Colon (tissue), 2 donors: Measurements from ENCODE around the gene ZFP1.

Experiments
- FAIRE-seq: peaks from 2 replicates; lab custom pipeline; 2012; peaks lifted over from hg19 to GRCh38; lab: Jason Lieb, UNC
- donor health status: control.
- donor health status: control.

Gene ZFP1

DNA sequence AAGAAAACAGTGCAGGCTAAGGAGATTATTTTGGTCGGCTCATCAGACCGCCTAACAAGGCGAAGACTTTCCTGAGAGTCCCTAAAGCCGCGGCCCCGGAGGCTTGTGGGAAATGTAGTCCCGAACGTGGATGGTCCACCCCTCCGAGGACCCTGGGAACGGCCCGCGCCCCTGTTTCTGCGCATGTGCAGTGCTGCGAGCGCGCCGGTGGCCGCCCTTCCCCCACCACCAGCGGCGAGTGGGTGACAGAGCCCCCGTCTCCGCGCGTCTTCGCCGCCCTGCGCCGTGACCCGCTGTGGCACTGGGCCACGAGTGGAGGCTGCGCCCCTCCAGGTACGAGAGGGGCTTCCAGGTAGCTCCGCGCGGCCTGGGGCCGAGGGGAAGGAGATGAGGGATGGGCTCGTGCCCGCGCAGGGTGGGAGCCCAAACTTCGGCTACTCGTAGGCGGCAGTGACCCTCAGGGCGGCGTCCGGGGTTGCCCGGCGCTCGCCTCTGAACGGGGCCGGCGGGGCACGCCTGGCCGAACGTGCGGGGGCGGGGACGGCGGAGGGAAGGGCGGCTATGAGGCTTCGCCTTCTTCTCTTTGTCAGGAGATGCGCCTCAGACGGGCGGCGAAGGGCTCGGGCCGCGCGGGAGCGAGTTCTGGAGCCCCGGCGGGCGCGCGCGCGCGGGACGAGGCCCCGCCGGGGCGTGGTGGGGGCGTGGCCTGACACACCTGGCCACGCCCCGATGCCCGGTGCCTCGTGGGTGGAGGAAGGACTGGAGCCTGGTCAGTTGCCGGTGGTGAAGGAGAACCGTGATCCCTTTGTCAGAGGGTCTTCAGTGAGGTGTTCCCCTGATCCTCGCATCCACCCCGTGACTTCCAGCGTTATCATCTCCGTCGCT, at the start of gene ZFP1:
Gene ZFP1 (plus strand): TSS at position 214 of the 885 bp plus-strand sequence. CDS start 4,428 bp downstream, outside the sequence.
- no peak for FAIRE-seq

DNA sequence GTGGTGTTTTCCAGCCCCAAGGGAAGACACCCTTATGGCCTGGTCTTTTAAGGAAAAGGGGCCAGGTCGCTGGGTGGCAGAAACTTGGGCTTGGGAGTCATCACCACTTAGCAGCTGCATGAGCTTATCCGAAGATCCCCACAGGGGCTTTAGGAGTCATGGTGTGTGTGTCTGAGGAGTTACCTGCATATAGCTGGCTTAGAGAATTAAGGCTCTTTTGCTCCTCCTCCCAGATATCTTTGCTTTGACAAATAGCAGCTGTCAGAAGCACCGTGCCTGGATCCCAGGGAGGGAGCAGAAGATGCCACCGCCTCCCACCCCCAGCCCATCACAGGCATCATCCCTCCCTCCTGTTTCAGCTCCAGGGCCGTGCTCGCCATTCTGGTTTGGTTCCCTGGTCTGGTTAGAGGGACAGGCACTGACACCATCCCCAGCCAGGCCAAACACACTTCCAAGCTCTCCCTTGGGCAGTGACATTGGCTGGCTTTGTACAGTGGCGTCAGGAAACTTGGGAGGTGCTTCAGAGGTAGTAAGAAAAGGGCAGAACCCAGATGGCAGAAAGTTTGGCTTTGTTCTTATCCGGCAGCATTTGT, 49.2 kb upstream of the ZFP1 start:
- FAIRE-seq: no peak

DNA sequence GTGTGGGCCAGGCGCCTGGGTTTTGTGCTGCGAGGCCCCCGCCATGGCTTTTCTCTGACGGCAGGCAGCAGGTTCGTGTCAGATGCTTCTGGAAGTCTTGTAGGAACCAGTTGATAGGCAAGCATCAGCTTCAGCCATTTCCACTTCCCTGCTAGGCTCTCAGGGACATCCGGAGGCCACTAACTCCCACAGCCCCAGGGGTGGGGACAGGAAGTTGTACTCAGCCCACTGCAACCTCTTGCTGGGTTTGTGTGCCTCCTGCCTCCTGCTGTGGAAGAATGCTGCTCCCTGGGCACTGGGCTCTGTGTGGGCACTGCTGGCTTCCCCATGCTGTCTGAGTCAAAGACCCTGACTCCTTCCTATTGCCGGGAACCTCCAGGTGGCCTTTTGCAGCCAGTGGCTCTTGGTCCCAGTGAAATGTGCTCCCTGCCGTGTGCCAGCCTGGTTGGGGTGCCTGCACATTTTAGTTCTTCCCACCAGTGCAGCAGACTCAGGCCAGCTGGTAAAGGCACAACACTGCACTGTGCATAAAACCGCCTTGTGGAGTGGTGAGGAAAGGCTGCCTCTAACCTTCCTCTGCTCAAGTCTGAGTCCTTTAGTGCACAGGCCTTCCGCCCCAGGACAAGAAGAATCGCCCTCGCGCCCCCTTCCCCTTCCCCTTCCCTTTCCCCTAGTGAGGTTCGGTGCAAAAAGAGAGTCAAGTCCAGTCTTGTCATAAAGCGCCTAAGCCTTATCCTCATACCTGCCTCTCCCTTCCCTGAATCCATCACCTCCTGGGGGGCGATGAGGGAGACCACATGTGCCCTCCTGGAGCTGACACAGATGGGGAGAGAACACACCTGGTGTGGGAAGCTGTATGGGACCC, 48.4 kb upstream of the ZFP1 start:
- no peak for FAIRE-seq

DNA sequence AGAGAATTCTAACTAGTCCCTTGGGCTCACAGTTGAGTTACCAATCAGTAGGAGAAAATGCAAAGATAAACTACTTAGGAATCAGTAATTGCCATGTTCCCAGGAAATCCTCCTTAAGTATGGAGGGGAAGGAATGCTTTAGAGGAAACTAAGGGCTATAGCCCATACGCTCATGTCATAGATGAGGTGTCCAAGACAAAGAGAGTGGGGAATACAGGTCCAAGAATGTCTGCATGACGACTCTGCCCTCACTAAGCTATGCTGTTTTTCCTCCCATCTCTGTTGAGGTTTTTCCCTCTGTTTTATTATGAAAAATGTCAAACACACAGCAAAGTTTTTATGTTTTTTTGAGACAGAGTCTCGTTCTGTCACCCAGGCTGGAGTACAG, 47.7 kb upstream of the ZFP1 start:
- no peak for FAIRE-seq

DNA sequence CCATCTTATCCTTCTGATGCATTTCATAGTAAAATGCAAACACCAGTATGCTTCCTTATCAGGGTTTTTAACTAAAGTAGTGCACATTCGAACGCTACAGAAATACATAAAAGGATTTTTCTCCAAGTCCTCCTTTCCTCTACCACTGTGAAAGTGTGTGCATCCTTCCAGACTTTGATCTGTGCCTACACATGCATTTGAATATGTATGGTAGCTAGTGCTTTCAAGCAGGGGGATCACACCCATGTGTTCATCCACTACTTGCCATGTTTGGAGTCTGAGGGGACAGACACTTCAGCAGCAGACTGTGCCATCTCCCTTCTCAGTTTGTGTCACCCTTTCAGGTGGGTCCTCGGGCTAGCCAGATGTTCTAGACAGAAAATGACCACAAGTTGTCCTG, 46.7 kb upstream of the ZFP1 start:
- FAIRE-seq: no peak

DNA sequence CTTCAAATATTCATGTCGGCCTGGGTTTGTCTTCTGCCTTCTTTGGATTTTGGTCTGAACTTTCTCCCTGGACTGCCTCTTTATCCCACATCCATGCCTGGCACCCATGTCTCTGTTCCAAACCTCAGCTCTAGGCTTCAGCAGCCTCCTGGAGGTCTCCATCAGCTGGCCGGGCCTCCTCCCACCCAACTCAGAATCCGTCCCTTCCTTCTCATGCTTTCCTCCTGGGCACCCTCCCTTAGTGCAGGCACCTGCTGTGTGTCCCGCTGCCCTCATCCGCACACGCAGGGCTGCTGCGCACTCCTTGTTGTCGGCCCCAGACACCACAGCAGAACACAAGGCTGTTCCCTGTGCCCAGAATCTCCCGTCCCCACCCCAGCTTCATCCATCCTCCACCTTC, 45.7 kb upstream of the ZFP1 start:
- FAIRE-seq: no peak

DNA sequence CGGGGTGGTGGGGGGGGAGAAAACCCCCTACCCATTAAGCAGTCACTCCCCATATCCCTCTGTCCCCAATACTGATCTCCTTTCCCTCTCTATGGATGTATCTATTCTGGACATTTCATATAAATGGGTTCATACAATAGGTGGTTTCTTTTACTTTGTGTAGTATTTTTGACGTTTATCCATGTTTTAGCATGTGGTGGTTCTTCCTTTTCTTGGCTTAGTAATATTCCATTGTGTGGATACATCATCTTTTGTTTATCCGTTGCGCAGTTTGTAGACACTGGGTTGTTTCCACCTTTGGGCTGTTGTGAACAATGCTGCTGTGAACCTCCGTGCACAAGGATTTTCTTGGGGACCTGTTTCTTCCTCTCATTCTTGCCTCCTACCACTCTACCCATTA, 44.3 kb upstream of the ZFP1 start:
- FAIRE-seq: no peak

DNA sequence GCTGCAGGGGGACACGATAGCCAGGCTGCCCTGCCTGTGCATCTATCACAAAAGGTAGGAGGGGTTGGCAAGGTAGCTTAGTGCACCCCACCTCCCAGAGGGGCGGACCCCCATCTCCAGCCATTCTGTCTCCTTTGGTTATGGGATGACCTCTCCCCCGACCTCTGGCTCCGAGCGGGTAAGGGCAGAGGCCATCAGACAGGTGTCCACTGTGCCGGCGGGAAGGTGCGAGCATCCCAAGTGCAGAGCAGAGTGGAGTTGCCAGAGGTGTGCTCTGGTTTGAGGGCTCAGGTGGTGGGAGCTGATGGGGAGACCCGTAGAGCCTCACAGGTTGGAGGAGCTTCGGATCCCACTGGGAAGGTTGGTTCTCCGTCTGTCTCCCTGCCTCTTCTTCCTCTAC, 43.5 kb upstream of the ZFP1 start:
- no peak for FAIRE-seq

DNA sequence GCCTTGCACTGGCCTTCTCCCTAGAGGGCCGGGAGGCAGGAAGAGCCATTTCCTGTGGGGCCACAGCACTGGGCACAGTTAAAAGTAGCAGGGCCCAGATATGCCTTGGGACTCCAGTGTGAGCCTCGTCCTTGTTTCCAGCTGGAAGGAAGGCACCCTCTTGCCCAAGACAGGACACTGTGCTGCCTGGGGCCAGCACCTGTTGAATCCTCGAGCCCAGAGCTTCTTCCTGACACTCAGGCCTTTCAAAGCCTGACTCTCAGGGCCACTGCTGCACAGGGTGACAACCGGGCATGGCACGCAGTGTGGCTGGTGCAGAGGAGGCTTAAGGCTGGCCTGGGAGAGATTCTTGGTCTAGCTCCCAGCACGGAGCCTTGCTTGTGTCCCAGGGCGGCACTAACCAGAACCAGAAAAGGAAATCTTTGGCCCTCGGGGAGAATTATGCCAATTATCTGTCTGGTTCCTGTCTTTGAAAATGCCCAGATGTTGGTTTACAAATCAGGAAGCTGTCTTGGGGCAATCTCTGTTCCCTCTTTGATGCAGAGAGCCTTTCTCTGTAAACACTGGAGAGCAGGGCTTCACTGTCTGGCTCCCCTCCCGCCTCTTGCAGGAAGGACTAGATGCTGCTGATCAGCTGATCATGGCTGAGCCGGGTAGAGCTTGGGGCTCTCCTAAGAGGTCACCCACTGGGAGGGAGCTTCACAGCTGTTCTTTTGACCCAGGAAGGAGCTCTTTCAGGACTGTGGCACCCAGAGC, 42.8 kb upstream of the ZFP1 start:
- FAIRE-seq: no peak

DNA sequence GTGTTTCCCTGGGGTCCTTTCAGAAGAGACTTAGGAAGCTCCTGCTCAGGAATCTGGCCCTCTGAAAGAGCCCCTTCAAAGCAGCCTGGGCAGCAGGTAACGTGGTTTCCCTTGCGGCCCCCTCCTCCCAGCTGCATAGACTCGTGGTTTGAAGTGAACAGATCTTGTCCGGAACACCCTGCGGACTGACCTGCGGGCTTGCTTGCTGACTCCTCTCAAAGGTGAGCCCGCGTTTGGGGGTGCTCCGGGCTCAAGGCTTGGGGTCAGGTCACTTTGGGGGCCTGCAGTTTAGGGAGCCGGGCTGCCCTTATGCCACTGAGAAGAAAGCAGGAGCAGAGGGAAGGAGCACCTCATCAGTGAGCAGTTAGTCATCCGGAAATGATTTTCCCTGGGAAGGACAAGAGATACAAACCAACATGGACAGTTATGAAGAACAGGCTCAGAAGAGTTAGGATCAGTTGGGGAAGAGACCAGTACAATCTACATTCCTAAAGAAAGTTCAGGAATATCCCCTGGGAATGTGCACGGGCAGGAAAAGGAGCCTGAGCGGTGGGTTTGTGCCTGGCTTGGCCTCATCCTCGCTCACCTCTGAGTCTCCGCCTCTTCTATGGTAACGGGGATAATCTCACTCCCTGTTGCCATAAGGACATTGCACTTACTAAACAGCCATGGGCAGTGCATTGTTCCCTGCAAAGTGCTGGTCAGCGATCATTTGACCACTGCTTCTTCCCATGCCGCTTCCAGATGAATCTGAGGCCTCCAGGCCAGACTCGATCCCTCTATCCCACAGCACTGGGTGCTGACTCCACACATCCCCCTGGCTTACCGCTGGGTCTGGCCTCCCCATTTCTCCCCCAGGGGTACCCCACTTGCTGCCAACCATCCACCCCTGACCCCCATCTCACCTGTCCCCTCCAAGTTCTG, 41.7 kb upstream of the ZFP1 start:
- FAIRE-seq: no peak

DNA sequence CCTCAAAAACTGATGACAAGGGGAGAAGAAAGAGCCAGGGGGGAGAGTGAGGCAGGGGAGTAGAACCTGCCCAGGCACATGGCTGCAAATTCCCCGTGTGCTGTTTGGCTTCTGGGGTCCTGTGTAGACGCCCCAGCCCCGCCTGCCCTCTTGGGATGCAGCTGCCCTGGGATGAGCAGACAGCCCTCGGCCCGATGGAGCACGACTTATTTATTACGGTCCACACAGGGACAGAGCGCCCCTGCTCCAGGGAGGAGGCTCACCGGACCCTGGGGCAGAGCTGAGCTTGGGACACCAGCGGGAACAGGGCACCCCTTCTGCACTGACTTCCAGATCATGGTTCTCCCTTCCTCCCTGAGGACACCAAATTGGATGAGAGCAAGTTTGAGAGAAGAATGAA, 40.8 kb upstream of the ZFP1 start:
- no peak for FAIRE-seq

DNA sequence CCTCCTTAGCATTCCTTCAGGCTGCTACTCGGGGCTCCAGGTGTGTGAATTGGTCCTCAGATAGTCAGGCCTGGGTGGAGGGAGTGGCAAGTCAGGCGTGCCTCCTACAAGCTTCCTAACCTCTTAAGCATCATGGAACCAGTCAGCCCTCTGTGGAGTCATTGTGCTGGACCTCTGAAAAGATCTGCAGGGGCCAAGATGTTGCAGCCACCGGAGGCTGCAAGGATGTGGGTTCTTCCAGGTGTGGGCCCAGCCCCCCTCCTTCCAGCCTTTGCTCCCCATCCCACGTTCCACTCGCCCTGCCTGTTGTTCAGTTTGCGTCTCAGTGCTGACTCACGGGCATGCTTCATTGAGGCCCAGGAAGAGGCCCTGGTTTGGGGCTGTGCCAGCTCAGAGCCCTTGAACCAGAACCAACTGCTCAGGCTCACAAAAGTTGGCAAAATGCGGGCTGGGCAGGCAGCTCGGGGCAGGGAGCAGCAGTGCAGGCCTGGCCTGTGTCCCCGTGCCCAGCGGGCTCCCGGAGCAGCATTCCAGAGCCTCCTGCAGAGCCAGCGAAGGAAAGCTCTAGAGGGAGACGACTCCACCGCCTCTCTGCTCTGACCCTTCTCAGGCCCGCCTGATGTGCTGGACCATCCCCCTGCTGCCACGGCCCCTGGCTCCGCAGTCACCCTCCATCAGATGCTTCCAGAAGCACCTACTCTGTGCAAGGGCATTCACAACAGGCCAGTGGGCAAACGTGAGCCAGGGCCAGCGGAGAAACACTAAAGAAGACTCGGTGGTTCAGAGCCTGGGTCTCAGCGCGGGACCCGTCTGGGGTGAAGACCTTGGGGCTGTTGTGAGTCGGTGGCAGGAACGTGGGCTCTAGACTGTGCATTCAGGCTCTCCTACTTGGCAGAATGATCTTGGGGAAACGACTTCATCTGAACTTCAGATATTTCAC, 39.3 kb upstream of the ZFP1 start:
- FAIRE-seq: no peak

DNA sequence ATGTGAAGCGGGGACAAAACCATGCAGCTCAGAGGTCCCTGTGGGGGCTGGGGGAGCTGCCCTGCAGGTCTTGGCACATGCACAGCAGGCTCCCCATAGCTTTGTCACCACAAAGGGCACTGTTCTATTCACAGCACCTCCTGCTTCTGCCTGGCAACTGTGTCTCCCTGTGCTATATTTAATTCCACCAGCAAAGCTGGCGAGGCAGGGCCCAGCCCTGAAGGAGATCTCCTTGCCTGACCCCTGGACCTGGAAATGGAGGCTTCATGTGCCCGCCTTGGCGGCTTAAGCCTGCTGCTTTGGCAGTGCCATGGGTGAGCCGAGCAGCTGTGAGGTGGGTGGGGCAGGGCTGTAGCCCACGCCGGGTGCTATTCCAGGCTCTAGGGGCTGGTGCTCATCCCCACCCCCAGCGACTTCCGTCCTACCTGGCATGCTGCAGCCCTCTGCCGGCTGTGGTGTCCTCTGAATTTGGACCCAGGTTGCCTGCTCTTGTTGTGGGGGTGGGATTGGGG, 38.5 kb upstream of the ZFP1 start:
- no peak for FAIRE-seq

DNA sequence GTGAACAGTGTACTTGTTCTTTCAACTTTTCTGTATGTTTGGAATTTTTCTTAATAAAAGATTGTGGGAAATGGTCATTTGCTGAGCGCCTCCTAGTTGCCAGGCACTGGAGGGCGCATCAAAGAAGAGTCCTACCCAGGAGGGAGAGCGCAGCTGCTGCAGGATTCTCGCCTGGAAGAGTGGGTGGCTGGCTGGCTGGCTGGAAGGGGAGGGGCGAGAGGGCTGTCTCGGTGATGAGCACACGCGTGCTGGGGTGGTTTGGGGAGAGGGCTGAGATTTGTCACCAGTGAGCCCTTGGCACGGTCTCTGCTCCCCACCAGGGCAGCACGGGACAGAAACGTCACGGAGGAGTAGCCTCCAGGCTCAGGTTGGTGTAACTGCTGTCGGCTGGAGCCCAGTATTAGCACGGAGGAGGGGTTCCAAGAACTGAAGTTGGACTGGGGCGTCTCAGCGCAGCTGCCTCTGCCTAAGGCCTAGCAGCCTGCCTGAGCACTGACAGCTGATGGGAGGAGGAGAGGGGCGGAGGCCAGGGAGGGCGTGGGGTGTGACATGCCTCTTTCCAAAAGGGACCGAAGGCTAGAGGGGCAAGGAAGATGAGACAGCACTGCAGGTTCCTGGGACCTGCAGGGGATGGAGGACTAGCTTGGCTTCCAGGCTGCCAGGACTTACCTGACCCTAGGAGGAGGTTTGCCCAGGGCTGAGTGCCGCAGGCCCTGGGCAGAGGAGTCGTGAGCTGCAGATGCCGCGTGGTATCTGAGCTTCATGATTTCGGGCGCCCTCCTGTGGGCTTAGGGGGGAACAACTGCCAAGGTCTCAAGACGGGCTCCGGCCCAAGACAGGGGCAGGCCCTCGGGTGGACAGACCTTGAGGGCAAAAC, 37.4 kb upstream of the ZFP1 start:
- FAIRE-seq: no peak

DNA sequence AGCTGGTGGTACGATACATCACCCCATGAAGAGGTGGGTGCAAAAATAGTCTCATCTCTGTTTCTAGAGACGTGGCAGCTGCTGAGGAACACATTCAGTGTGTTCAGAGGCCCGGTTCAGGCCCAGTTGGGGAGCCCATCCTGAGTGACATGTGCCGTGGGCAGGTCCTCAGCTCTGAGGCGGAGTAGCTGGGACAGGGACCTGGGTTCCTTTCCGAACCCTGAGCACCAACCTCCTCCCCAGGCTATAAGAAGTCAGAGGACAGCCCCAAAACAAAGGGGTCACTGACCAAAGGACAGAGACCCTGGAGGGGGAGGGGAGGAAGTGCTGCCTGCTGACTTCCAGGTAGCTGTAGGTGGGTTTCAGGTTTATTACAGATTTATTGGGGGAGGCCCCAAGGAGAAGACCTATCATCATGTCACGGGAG, 36.8 kb upstream of the ZFP1 start:
- FAIRE-seq: no peak

DNA sequence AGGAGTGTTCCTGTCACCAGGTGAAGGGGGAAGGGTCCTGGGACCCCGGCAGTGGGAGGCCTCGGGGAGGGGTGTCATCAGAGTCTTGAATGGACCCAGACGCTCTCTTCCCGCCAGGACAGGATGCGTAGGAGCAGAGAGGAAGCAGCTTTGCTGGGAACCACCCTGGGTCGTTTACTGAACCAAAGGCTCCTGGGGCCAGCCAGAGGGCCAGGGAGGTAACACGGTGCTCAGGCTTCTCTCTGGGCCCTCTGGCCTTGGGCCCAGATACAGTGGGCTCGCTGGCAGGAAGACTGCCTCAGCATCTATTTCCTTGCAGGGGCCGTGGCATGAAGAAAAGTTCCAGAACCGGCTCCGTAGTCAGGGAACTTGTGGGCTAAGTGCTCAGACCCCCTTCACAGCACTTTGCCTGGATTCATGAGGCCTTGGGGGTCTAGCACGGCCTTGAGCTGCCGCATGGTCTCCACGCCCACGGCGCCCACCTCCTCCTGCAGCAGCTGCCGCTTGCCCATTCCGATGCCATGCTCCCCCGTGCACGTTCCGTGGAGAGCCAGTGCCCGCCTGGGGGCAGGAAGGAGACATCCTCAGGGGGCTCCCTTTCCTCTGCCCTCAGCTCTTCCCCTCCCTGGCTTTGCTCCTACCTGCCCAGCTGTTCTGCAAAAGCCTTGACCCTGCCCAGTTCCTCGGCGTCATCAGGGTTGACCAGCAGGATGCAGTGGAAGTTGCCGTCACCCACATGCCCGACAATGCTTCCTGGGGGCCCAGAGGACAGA, 36.2 kb upstream of the ZFP1 start:
- FAIRE-seq: no peak

DNA sequence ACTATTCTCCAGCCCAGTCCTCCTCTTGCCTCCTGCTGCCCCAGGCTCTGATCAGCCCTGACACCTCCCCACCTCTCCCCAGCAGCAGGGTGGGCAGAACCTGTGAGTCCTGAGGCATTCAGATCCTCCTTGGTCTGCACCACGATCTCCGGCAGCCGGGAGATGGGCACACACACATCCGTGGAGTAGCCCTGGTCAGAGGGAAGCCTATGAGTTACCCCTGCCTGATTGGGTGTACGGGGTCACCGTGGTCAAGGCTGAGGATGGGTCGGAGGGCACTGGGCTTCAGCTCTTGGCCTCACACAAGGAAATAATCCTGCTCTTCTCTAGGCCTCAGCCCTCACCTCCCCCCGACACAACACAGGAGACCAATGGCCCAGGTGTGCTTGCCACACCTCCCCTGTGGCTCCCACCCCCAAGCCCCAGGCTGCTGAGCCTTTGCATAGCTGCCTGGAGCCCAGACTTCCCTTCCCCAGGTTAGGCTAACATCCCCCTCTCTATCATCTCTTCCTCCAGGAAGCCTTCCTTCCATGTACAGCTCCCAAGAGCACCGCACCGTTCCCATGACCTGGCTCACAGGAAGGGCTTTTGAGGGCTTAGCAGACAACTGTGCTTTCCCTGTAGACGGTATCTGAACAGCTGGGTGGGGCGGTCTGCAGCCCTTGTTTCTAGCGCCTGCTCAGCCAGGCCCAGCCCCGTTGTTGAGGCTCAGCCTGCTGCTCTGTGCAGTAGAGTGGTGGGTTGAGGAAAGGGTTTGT, 35.4 kb upstream of the ZFP1 start:
- FAIRE-seq: no peak
